Measurements from ENCODE around the gene CCDC57.
A peak's percentile ranks its signal among the peaks of the same experiment; 100 is the strongest.

Gene CCDC57

DNA sequence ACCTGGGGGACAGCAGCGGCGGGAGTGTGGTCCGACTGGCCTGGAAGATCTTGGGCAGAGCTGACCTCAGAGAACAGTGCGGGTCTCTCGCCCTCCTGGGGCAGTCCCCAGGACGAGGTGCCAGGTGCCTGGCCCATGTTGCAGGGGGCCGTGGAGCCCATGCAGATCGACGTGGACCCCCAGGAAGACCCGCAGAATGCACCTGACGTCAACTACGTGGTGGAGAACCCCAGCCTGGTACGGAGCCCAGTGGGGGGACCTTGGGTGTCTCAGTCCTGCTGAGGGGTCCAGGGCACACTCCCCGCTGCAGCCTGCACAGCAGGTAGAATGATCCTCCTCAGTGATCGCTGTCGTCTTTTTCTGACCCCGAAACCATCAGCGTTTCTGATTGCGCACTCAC is 159.5 kb downstream of the CCDC57 start:
- DNase-seq (ENCODE audit: low read depth in 2 of 3, low spot score in 1 of 3): no peak

DNA sequence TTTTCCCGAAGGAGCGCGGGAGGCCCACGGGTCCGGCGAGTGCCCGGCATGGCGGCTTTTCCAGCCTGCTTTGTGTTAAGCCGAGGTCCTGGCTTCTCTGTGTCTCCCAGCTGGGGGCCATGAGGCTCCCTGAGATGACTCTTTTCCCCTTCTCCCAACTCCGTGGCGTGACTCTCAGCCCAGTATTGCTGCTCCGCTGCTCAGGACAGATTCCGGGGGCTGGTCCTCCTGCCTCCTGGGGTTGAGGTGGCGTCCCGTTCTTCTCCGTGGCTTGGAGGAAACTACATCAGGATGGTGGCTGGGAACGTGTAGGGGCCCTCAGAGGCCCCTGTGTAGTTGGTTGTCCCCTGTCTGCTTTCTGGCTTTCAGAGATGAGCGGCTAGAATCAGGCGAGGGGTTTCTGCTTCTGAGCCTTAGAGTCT is 160.0 kb downstream of the CCDC57 start:
- DNase-seq (ENCODE audit: low read depth in 2 of 3, low spot score in 1 of 3): no peak

DNA sequence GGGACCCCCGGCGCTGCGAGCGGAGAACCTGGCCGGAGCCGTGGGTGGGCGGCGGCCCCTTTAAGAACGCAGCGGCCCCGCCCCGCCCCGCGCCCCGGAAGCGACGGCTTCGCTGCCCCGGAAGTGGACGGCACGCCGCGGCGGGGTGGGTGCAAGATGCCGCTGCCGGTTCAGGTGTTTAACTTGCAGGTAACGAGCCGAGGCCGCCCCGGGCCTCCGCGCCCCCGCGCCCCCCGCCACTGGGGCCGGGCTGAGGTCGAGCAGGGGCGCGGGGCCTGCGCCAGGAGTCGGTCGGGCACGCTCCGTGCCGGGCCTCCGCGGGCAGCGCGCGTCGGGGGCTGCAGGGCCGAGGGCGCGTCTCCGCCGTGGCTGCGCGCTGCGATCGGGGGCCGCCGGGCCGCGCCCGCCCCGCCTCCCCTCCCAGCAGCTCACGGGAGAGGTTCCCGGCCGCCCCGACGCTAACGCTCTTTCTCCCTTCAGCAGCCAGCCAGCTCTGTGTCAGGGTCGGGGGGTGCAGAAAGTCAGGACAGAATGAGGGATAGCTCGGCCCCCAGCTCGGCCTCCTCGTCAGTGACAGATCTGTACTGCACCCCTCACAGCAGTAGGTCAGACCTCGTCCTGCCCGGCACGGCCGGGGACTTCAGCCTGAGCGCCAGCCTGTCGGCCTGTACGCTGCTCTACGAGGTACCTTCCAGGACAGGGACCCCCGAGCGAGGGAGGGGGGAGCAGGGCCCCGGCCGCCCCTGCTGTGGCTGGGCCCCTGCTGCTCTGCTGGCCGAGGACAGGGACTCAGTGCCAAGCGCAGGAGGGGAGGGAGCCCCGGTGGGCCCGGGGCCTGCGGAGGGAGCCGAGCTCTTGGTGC is 160.6 kb downstream of the CCDC57 start, which contains the start of the genes GPS1 and RFNG:
GPS1 (plus strand) TSS at position 123 of the 862 bp plus-strand sequence; CDS start at position 157, 34 bp downstream.
RFNG (minus strand) TSS at position 36 of the 862 bp plus-strand sequence. CDS start 45 bp downstream, outside the sequence.
- DNase-seq (ENCODE audit: low read depth in 2 of 3, low spot score in 1 of 3): peak; percentile 53 to 81 (median 67)
